ENCODE measurements around the gene RAC2. TPM values are rescaled to one million over a fixed set of nuclear protein-coding genes. Genes with fewer than 3 reads are reported as not detected.

Gene RAC2
- total and polyA plus RNA-seq, 5 experiments from 2014 or later = 295 to 1,115 (median 740) TPM

GRCh38 chr22:37231406-37232139, 12.5 kb downstream of the RAC2 start:
- Mint-ChIP-seq H3K4me1 (peaks cover 60 to 92% (median 90%) of the 10 kb centered on the region in 4 donors), H3K27me3 (no peaks in the 10 kb centered on the region), H3K9me3 (no peaks in the 10 kb centered on the region), H3K4me3 (peak overlapping the region; percentile 79 to 95 (median 88)), H3K27ac (peak overlapping the region; percentile 97 to 100 (median 98)), H3K36me3 (peaks cover 0 to 73% (median 24%) of the 10 kb centered on the region in 3 donors)
- DNase-seq = peak; percentile 52 to 92 (median 76)
- POLR2A ChIA-PET = interaction anchor here (0.7 to 27.3 kb wide), 16 partner anchors 10 to 455 kb away, joined by 3 to 1090 read pairs (median 6); partner anchors contain the start of genes IL2RB, MFNG, RAC2 and SSTR3
- peak; percentile 61 to 71 for ATAC-seq

- Mint-ChIP-seq H3K27ac (peak overlapping the region; percentile 97 to 100 (median 98)), H3K27me3 (no peaks in the 10 kb centered on the region), H3K36me3 (peaks cover 0 to 73% (median 21%) of the 10 kb centered on the region in 3 donors), H3K9me3 (no peaks in the 10 kb centered on the region), H3K4me3 (peak overlapping the region; percentile 79 to 95 (median 88)), H3K4me1 (peaks cover 62 to 92% (median 90%) of the 10 kb centered on the region in 4 donors)
- peak in 7 of 10 donors; percentile 41 to 74 (median 54) for DNase-seq
- POLR2A ChIA-PET = interaction anchor here (0.6 to 27.3 kb wide), 19 partner anchors 11 to 455 kb away, joined by 3 to 1090 read pairs (median 4); partner anchors contain the start of genes IFT27, IL2RB, MFNG and RAC2
- peak; percentile 6 to 7 for ATAC-seq
Observed at GRCh38 chr22:37230673-37231405, 13.2 kb downstream of the RAC2 start.

DNA sequence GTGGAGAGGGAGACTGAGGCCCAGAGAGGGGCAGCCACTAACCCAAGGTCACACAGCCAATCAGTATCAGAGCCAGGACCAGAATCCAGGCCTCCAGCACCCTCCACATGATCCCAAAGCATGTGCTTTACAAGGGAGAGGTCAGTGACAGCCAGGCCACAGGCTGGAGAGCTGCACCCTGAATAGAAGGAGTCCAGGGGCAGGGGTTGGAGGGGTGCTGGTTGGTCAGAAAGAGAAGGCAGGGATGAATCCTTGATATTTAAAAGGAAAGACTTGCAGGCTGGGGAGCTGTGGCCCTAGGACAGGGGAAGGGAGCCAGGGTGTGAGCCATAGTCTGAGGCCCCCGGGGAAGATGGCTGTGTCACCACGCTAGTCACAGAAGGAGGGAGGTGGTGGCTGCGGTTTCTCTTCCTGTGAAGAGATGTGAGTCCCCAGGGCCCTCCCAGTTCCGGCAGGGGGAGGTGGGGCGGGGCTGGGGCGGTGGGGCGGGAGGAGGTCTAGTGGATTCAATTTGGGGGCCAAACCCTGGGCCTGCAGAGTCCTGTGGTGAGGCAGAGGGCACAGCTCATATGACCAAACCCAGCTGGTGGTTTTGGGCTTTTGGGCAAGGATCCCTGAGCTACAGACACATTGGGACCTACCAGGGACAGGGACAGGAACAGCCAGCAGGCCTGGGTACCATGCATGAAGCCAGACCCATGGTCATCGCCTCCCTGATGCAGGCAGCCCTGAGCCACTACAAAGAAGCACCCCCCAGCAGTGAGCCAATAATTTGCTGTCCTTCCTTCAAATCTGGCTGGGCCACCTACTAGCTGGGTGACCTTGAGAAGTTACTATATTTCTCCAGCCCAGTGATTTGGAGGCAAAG, 14.0 kb downstream of the RAC2 start:
- Mint-ChIP-seq H3K4me3 (peak overlapping the region; percentile 79 to 95 (median 88)), H3K27ac (peak overlapping the region; percentile 97 to 100 (median 98)), H3K27me3 (no peaks in the 10 kb centered on the region), H3K36me3 (peaks cover 0 to 73% (median 23%) of the 10 kb centered on the region in 3 donors), H3K9me3 (no peaks in the 10 kb centered on the region), H3K4me1 (peaks cover 62 to 92% (median 90%) of the 10 kb centered on the region in 4 donors)
- ATAC-seq (peak; percentile 69 to 84), DNase-seq (peak; percentile 77 to 96 (median 88))
- POLR2A ChIA-PET = interaction anchor here (0.6 to 27.3 kb wide), 24 partner anchors 11 to 454 kb away, joined by 3 to 1090 read pairs (median 6); partner anchors contain the start of genes IFT27, IL2RB, MFNG and RAC2

- ATAC-seq = no peak
- H3K4me3 Mint-ChIP-seq = peak overlapping the region; percentile 79 to 95 (median 88)
- H3K27me3 Mint-ChIP-seq = no peaks in the 10 kb centered on the region
- peaks cover 0 to 74% (median 31%) of the 10 kb centered on the region in 3 donors for H3K36me3 Mint-ChIP-seq
- H3K27ac Mint-ChIP-seq = peak overlapping the region; percentile 97 to 100 (median 98)
- DNase-seq = peak in 3 of 10 donors; percentile 33 to 65 (median 38)
- POLR2A ChIA-PET = interaction anchor here (0.7 to 27.3 kb wide), 19 partner anchors 12 to 454 kb away, joined by 3 to 1090 read pairs (median 6); partner anchors contain the start of genes IFT27, IL2RB, MFNG and RAC2
- peaks cover 57 to 92% (median 90%) of the 10 kb centered on the region in 4 donors for H3K4me1 Mint-ChIP-seq
- no peaks in the 10 kb centered on the region for H3K9me3 Mint-ChIP-seq
Observed at GRCh38 chr22:37229012-37229804, 14.9 kb downstream of the RAC2 start.

DNA sequence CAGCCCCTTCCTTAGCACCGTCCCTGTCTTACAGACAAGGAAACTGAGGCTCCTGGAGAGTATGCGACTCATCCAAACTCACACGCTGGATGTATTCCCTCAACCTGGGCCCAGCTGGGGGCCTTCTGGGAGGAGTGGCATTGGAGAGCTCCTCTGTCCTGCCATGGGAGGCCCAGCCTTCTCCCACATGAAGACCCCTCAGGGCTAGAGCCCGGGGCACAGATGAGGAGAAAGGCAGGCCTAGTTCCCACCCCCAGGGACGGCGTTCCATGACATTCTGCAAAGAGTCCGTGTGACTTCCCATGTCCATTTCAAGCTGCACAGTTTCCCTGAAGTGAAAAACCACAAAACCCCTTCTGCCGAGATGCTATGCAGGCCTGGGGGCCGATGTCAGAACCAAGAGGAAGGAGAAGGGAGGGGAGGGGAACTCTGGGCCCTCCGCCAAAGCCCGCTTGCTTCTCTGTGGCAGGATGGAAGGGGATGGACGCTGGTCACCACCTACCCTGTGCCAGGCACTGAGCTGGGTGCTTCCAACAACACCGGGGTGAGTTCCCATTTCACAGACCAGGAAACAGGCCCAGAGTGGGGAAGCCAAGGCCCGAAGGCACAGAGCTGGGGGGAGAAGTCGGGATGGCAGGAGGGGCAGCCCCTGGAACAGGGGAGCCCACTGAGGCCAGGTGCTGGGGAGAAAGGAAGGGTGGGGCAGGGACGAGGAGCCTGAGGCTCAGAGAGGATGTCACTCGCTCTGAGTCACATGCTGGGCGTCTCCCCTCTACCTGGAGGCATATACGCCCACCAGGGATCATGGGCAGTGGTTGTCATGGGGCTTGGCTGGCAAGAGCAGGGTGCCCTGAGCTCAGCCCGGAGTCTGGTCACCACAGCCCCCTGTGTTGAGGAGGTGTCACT, 15.7 kb downstream of the RAC2 start:
- H3K36me3 Mint-ChIP-seq = peaks cover 0 to 74% (median 37%) of the 10 kb centered on the region in 3 donors

DNA sequence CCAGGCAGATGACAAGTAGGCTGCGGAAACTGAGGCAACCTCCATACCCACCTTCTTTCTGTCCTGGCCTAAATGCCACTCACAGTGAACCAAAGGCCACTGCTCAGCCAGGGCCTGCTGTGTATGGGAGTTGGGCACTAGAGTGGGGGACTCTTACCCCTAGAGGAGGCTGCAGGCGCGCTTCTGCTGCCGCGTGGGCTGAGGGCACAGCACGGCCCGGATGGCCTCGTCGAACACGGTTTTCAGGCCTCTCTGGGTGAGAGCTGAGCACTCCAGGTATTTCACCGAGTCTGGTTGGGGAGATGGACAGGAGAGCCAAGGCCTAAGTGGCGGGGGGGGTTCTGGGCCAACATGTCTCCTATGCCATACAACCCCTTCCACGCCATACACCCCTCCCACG, 17.6 kb downstream of the RAC2 start:
- H3K4me3 Mint-ChIP-seq = peak overlapping the region in 6 of 10 donors; percentile 43 to 76 (median 61)

More for the DNA sequence above, 15.7 kb downstream of the RAC2 start:
- ATAC-seq (peak; percentile 10 to 13), DNase-seq (peak in 6 of 10 donors; percentile 45 to 78 (median 57))
- Mint-ChIP-seq H3K9me3 (no peaks in the 10 kb centered on the region), H3K4me1 (peaks cover 59 to 92% (median 90%) of the 10 kb centered on the region in 4 donors), H3K27ac (peak overlapping the region; percentile 97 to 100 (median 98)), H3K27me3 (no peaks in the 10 kb centered on the region), H3K4me3 (peak overlapping the region; percentile 79 to 95 (median 88))
- POLR2A ChIA-PET = interaction anchor here (0.6 to 27.3 kb wide), 12 partner anchors 13 to 693 kb away, joined by 3 to 1090 read pairs (median 10); partner anchors contain the start of genes IFT27, IL2RB, MFNG and RAC2

DNA sequence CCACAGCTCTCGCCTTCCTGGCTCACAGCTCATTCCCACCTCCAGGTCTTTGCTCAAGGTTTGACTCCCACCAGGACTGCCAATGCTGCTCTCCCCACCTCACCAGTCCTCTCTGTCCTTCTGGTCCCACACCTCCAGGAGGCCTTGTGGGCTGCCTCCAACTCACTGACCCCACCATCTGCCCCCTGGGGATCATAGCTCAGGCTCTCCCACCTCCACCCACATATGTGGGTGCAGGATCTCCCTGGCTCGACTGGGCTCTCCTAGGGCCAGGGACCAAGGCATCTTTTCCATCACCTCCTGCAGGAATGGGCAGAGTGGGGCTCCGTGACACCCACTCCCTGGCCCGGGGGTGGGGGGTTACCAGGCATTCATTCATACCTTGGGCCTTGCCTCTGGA, 18.0 kb downstream of the RAC2 start:
- ATAC-seq (no peak), DNase-seq (no peak)
- POLR2A ChIA-PET = interaction anchor here (0.6 to 31.6 kb wide), 6 partner anchors 15 to 84 kb away, joined by 4 to 1090 read pairs (median 9); partner anchors contain the start of genes IL2RB, RAC2 and SSTR3
- Mint-ChIP-seq H3K36me3 (peaks cover 0 to 54% (median 36%) of the 10 kb centered on the region in 3 donors), H3K9me3 (no peaks in the 10 kb centered on the region), H3K27me3 (no peaks in the 10 kb centered on the region), H3K4me1 (peaks cover 59 to 92% (median 91%) of the 10 kb centered on the region in 4 donors), H3K4me3 (peak overlapping the region in 6 of 10 donors; percentile 31 to 67 (median 54)), H3K27ac (peak overlapping the region; percentile 86 to 99 (median 98))

More for the DNA sequence above, 17.6 kb downstream of the RAC2 start:
- Mint-ChIP-seq H3K9me3 (no peaks in the 10 kb centered on the region), H3K27ac (peak overlapping the region; percentile 86 to 99 (median 98)), H3K4me1 (peaks cover 62 to 92% (median 91%) of the 10 kb centered on the region in 4 donors), H3K36me3 (peaks cover 0 to 58% (median 39%) of the 10 kb centered on the region in 3 donors), H3K27me3 (no peaks in the 10 kb centered on the region)
- DNase-seq (peak in 1 of 10 donors; percentile 61), ATAC-seq (no peak)
- POLR2A ChIA-PET = interaction anchor here (1.0 to 31.6 kb wide), 5 partner anchors 15 to 83 kb away, joined by 4 to 1090 read pairs (median 14); partner anchors contain the start of genes RAC2 and SSTR3

GRCh38 chr22:37225481-37225880, 18.6 kb downstream of the RAC2 start:
- H3K9me3 Mint-ChIP-seq = peaks cover 0 to 4% (median 0%) of the 10 kb centered on the region in 9 donors
- H3K27me3 Mint-ChIP-seq = no peaks in the 10 kb centered on the region
- ATAC-seq = no peak
- H3K4me1 Mint-ChIP-seq = peaks cover 59 to 92% (median 91%) of the 10 kb centered on the region in 4 donors
- H3K4me3 Mint-ChIP-seq = peak overlapping the region in 8 of 10 donors; percentile 11 to 67 (median 50)
- peak overlapping the region; percentile 86 to 99 (median 97) for H3K27ac Mint-ChIP-seq
- POLR2A ChIA-PET = interaction anchor here (0.6 to 31.6 kb wide), 5 partner anchors 16 to 84 kb away, joined by 4 to 1090 read pairs (median 14); partner anchors contain the start of genes IL2RB, RAC2 and SSTR3
- no peak for DNase-seq
- H3K36me3 Mint-ChIP-seq = peaks cover 0 to 49% (median 36%) of the 10 kb centered on the region in 3 donors

DNA sequence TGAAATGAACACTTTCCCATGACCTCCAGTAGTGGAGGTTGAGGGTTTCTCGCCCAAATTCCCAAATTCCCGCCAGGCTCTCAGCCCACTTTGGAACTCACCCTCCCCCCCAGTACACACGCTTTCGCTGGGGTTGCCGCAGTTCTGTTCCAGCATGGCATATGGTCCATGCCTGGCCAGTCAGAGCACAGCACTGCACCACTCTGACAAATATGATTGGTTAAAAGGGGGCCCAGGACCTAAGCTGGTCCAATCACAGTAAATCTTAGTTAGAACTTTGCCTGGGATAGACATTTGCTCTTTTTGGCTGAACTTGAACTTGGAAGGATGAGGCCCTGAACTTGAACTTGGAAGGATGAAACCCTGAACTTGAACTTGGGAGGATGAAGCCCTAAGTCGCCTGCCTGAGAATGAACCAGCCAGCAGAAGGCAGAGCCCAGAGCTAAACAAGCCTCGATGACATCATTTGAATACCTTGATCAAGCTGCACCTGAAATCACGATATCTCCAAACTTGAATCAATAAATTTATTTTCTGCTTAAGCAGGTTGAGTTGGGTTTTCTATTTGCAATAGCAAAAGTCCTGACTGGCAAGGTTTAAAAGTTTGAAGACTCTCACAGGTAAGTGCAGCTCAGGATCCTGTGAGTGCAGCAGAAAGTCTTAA, 19.2 kb downstream of the RAC2 start:
- DNase-seq (no peak), ATAC-seq (no peak)
- H3K9me3 Mint-ChIP-seq = peaks cover 0 to 4% (median 0%) of the 10 kb centered on the region in 9 donors
- POLR2A ChIA-PET = interaction anchor here (1.1 to 31.6 kb wide), 4 partner anchors 16 to 36 kb away, joined by 7 to 1090 read pairs (median 161); partner anchors contain the start of genes RAC2 and SSTR3
- H3K27ac Mint-ChIP-seq = peak overlapping the region; percentile 86 to 99 (median 97)
- peak overlapping the region in 9 of 10 donors; percentile 11 to 72 (median 54) for H3K4me3 Mint-ChIP-seq
- H3K36me3 Mint-ChIP-seq = peaks cover 0 to 47% (median 36%) of the 10 kb centered on the region in 3 donors
- peaks cover 59 to 91% (median 91%) of the 10 kb centered on the region in 4 donors for H3K4me1 Mint-ChIP-seq
- H3K27me3 Mint-ChIP-seq = no peaks in the 10 kb centered on the region
